ENCODE results near the gene JMJD7.

DNA sequence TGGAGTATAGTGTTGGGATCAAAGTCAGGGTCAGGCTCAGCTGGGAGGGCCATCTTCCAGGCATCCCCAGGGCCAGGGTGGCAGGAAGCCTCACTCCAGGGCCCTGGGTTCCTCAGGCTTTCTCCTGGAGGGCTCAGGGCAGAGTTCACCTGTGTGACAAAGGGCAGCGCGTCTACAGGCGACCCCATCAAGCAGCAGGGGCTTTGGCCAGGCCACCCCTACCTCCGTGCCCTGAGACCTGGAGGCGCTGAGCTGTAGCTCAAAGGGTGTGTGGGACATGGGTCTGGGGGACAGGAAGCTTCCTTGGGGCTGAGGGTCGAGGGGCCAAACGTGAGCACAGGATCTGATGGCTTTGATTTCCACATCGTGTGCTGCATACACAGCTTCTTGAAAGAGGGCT lies 53.2 kb downstream of the JMJD7 start:
- TF ChIP-seq, protein P1, sequence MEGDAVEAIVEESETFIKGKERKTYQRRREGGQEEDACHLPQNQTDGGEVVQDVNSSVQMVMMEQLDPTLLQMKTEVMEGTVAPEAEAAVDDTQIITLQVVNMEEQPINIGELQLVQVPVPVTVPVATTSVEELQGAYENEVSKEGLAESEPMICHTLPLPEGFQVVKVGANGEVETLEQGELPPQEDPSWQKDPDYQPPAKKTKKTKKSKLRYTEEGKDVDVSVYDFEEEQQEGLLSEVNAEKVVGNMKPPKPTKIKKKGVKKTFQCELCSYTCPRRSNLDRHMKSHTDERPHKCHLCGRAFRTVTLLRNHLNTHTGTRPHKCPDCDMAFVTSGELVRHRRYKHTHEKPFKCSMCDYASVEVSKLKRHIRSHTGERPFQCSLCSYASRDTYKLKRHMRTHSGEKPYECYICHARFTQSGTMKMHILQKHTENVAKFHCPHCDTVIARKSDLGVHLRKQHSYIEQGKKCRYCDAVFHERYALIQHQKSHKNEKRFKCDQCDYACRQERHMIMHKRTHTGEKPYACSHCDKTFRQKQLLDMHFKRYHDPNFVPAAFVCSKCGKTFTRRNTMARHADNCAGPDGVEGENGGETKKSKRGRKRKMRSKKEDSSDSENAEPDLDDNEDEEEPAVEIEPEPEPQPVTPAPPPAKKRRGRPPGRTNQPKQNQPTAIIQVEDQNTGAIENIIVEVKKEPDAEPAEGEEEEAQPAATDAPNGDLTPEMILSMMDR (IDR thresholded peaks at IDR 0.05) = no peak
- TF ChIP-seq POLR2A (IDR thresholded peaks at IDR 0.05) = no peak
